Fibroblast of mammary gland (primary cell): ENCODE results near the gene OR2L2.

Experiments
- DNase-seq: peaks from one replicate; pipeline ENCODE4 v3.0.0-alpha.2; 2010; ENCODE audit warnings: low read depth
- H3K4me3 ChIP-seq: 2 replicates; pipeline ENCODE4 v1.5.1; 2011; ENCODE audit warnings: low read depth, mild to moderate bottlenecking, low read length, moderate library complexity; ENCODE audit not compliant: control insufficient read depth
- TF ChIP-seq, protein P1 (sequence below): conservative IDR thresholded peaks from 2 replicates; pipeline ENCODE4 v1.5.1; 2011; ENCODE audit warnings: low read depth, low read length, inconsistent platforms; ENCODE audit not compliant: control insufficient read depth, insufficient read depth

OR2L2 gene

DNA sequence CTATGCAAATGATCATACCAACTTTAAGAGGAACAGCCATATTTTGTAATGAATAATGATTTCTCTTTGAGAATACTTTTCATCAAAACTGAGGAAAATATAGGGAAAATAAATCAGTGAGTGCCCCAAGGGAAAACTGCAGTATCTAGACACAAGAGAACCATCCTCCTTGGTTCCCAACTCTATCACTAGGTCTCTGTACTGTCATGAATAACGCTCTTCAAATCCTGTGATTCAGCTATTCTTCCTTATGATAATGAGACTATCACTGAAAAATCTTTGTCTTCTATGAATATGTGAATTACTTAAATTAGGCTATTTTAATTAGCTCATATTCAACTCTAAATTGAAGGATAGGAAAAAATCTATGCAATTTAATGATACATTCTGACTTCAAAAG lies 14.1 kb upstream of the OR2L2 start:
- no peak overlapping the region for H3K4me3 ChIP-seq
- DNase-seq: no peak
- TF ChIP-seq, protein P1, sequence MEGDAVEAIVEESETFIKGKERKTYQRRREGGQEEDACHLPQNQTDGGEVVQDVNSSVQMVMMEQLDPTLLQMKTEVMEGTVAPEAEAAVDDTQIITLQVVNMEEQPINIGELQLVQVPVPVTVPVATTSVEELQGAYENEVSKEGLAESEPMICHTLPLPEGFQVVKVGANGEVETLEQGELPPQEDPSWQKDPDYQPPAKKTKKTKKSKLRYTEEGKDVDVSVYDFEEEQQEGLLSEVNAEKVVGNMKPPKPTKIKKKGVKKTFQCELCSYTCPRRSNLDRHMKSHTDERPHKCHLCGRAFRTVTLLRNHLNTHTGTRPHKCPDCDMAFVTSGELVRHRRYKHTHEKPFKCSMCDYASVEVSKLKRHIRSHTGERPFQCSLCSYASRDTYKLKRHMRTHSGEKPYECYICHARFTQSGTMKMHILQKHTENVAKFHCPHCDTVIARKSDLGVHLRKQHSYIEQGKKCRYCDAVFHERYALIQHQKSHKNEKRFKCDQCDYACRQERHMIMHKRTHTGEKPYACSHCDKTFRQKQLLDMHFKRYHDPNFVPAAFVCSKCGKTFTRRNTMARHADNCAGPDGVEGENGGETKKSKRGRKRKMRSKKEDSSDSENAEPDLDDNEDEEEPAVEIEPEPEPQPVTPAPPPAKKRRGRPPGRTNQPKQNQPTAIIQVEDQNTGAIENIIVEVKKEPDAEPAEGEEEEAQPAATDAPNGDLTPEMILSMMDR: no peak

GRCh38 chr1:248045209-248045608 lies 15.3 kb downstream of the OR2L2 start:
- H3K4me3 ChIP-seq: no peak overlapping the region
- no peak for DNase-seq
- TF ChIP-seq, protein P1: no peak

- TF ChIP-seq, protein P1: no peak
- DNase-seq: no peak
- no peak within 1 kb of the TSS for H3K4me3 ChIP-seq
Measured at GRCh38 chr1:248046536-248046935, 16.7 kb downstream of the OR2L2 start, which contains the start of gene OR2L3. OR2L3 (plus strand) TSS chr1:248046836; CDS start chr1:248060682, 13,846 bp downstream.

- DNase-seq: no peak
- TF ChIP-seq, protein P1: no peak
- H3K4me3 ChIP-seq: no peak overlapping the region
Measured at GRCh38 chr1:248047008-248047407, 17.1 kb downstream of the OR2L2 start.

DNA sequence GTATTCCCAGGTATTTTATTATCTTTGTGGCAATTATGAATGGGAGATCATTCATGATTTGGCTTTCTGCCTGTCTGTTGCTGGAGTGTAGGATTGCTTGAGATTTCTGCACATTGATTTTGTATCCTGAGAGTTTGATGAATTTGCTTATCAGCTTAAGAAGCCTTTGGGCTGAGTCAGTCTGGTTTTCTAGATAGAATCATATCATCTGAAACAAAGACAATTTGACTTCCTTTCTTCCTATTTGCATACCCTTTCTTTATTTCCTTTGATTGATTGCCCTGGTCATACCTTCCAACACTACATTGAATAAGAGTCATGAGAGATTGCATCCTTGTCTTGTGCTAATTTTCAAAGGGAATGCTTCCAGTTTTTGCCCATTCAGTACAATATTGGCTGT lies 24.8 kb downstream of the OR2L2 start:
- TF ChIP-seq, protein P1: no peak
- no peak overlapping the region for H3K4me3 ChIP-seq
- no peak for DNase-seq

- DNase-seq: no peak
- no peak overlapping the region for H3K4me3 ChIP-seq
- TF ChIP-seq, protein P1: no peak
Measured at GRCh38 chr1:248055261-248055660, 25.4 kb downstream of the OR2L2 start.

DNA sequence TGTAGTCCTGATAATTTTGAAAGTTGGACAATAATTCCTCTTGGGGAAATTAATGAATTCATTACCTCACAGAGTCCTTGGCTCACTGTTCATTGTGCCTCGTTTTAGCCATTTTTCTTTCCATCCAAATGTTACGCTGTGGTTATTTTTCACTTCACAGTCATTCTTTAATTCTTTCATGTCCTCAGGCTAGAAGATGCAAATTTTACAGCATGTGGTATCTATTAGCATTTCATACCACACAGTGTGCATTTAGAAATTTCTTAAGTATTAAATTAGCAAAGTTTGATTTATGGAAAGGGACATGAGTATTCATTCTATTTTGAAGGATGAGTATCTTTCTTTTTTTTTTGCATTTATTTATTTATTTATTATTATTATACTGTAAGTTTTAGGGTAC lies 35.2 kb downstream of the OR2L2 start:
- no peak overlapping the region for H3K4me3 ChIP-seq
- DNase-seq: no peak
- TF ChIP-seq, protein P1: no peak
